Left hindlimb (tissue), 1 donor: ENCODE data around the gene OTOS.

Experiments used
- DNase-seq: peaks from one replicate; pipeline ENCODE4 v3.0.0-alpha.2; 2018

The OTOS gene

GRCh38 chr2:240135706-240136012, 4.8 kb downstream of the OTOS start:
- peak; percentile 53 for DNase-seq

- no peak for DNase-seq
Observed at GRCh38 chr2:240134956-240135520, 5.4 kb downstream of the OTOS start.

- DNase-seq: no peak
Observed at GRCh38 chr2:240134466-240134865, 6.0 kb downstream of the OTOS start.

- DNase-seq: no peak
Observed at GRCh38 chr2:240133401-240133800, 7.1 kb downstream of the OTOS start.

DNA sequence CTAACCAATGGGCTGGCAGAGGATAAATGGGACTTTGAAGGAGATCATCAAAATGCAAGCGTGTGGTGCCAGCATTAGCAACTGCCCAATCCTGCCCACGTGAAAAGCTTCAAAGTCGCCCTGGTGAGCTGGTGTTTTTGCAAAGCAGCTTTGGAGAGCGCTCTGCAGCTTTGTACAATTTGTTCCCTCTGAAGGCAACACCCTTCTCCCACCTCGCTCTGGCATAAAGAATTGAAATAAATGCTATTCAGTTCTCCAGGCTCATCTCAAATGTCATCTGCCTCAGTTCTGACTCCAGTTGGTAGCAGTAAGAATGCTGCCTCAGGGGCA, 7.8 kb downstream of the OTOS start:
- no peak for DNase-seq

DNA sequence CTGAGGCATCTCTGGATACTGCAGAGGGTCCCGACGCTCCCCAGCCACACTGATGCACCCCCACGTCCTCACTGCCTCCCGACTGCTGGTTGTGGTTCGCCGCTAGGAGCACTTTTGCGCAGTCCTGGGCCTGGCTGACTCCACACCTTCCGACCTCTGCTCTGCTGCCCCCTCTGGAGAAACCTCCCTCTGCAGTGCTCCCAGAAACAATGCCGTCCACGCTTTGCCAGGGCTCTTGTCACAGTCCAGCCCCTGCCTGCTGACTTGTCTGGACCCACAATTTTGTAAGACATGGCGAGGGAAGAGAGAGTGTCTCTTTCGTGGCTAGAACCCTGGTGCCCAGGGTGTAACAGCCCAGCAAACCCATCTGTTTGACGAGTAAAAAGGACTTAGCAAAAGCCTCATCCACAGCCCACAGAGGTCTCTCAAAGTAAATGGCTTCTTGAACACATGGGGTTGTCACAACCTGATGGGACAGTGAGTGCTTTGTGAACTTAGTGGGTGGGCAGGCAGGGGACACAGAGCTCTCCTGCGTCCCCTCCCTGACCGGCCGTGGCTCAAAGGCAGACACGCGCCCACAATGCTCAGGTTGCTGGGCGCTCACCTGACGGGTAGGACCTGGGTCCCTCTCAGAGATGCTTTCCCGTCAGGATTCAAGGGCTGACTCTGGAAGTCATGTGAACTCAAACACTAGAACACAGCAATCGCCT, 8.4 kb downstream of the OTOS start:
- DNase-seq: no peak

- no peak for DNase-seq
Observed at GRCh38 chr2:240131296-240131695, 9.2 kb downstream of the OTOS start.

DNA sequence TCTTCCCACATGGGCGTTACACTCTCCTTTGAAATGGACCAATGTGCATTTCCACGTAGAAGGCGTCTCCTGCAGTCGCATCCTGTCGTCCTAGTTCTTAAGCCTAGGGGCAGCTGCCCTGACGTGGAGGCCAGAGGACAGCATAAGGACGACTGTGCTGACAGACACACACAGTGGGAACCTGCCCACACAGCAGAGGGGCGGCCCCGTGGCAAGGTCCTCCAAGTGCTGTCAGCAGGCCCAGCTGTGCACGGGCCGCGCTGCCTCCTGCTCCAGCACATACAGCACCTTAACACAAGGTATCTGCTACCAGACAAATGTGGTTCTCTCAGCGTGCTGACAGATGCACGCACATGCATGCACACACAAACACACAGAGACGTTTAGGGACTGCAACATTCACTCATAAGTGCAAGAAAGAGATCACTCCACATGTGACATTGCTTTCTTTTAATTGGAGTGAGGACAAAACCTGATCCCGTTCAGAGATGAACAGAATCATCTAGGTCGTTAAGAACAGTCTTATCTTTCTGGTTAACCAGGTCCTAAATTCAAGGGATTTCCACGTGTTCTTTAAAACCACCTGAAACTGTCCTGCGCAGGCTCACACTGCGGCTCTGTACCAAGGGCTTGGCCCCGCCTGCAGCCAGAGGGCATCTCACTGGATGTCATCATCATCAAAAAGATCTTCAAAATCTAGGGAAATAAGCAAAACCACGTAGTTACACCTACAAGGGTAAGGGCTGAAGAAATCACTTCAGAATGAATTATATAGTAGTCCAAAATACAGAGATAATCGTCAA, 9.9 kb downstream of the OTOS start:
- DNase-seq: no peak

GRCh38 chr2:240129731-240130392, 10.6 kb downstream of the OTOS start:
- no peak for DNase-seq

DNA sequence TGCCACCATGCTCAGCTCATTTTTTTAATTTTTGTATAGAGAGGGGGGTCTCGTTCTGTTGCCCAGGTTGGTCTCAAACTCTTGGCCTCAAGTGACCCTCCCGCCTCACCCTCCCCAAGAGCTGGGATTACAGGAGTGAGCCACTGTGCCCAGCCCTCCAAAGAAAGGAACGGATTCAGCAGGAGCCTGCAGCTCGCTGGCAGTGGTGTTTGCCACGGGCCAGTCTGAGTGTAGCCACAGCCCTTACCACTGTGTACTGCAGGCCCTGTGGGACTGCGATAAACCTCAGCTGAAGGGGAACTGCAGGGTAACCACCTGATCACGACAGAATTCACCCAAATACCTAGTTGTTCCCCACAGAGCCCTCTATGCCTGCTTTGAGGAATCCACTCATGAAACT, 11.1 kb downstream of the OTOS start:
- DNase-seq: no peak

- no peak for DNase-seq
Observed at GRCh38 chr2:240128608-240129145, 11.8 kb downstream of the OTOS start.

DNA sequence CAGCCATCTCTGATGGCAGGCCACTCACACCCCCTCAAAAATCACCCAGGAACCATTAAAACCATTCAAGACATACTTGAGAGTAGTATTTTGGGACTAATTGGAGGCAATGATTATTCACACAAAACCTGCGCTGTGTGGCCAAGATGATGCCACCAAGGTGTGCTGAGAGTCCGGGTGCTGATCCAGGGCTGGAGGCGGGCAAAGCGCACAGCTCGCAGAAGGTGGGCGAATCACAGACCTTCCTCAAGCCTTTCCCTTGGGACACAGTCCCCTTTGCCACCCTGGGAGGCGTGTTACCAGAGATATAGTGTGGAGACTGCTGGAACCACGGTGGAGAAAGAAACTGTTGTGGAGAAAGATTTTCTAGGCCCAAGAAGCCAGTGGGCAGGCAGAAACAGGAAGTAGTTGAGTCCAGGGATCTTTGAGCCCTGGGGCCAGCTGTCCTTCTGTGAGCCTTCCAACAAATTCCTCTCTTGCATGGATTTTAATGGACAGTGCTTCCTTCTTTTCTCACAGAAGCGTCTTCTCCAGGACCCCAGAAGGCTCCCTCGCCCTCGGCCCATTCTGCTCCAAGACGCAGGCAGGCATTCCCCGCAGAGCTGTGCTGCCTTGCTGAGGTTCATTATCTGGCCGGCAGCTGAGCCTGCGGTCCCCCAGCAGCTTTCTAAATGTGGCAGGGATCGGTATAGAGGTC, 12.4 kb downstream of the OTOS start:
- DNase-seq: no peak

GRCh38 chr2:240127191-240127750, 13.2 kb downstream of the OTOS start:
- no peak for DNase-seq

DNA sequence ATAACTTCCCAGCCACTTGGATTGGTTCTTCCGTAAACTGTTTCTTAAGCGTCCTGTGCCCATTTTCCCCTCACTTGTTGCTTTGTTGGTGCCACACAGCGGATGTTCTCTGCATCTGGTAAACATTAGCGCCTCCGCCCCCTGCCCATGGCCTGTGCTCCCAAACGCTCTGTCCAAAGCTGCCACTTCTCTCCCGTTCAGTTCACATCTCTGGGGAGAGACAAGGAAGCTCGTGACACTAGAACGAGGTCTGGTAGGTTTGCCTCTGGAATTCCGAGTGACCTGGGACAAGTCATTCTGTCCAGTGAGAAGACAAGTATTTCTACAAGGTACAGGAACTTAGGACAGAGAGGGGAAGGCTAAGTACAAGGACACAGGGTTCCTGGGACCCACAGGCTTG, 13.7 kb downstream of the OTOS start:
- DNase-seq: no peak

- no peak for DNase-seq
Observed at GRCh38 chr2:240125742-240126141, 14.7 kb downstream of the OTOS start.

GRCh38 chr2:240124651-240125030, 15.8 kb downstream of the OTOS start:
- no peak for DNase-seq

DNA sequence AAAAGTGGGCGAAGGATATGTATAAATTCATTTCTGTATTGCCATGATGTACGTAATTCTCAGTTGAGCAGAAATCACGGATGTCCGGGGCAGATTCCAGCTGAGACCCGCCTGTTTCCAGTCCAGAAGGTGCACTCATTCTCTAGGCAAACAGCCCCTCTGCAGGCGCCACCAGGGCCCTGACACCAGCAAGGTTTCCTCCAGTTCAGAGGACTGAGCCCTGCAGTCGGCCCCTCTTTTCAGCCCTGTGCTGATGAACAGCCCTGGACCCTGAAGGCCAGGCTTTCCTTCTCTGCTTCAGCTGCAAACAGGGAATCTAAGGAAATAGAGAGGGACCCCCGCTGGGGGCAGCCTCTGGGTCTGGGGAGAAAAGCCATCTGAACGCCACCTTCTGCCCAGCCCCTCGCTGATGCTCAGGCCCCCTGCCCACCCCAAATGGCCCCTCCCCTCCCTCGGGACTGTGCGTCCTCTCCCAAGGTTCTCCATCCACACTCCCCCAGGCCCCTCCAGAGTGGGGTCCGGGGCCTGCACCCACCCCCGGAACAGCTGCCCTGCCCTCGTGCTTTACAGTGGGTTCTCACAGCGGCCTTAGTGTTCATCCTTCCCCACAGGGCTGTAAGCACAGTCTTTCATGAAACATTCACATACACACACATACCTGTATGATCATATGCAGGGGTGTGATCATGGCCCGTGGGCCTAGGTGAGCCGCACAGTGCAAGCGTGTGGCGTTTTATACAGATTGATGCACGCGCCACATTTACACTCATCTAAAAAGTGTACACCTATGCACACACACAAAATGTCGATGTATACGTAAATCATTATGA, 16.4 kb downstream of the OTOS start:
- DNase-seq: no peak

GRCh38 chr2:240121675-240122074, 18.8 kb downstream of the OTOS start:
- no peak for DNase-seq

DNA sequence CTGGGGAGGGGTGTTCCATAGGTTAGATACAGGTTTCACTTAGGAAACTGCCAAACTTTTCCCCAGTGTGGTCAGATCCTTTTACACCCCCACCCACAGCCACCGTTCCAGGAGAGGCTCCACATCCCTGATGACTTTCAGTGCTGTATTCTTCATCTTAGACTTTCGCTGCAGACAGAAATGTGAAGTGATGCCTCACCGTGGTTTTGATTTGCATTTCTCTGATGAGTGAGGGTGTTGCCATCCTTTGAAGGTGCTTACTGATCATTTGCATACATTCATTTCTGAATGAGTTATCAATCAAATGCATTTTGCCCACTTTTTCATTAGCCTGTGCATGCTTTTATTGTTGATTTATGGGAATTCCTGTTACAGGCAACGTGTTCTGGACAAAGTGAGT, 19.3 kb downstream of the OTOS start:
- DNase-seq: no peak

GRCh38 chr2:240114233-240114632, 26.2 kb downstream of the OTOS start:
- no peak for DNase-seq

DNA sequence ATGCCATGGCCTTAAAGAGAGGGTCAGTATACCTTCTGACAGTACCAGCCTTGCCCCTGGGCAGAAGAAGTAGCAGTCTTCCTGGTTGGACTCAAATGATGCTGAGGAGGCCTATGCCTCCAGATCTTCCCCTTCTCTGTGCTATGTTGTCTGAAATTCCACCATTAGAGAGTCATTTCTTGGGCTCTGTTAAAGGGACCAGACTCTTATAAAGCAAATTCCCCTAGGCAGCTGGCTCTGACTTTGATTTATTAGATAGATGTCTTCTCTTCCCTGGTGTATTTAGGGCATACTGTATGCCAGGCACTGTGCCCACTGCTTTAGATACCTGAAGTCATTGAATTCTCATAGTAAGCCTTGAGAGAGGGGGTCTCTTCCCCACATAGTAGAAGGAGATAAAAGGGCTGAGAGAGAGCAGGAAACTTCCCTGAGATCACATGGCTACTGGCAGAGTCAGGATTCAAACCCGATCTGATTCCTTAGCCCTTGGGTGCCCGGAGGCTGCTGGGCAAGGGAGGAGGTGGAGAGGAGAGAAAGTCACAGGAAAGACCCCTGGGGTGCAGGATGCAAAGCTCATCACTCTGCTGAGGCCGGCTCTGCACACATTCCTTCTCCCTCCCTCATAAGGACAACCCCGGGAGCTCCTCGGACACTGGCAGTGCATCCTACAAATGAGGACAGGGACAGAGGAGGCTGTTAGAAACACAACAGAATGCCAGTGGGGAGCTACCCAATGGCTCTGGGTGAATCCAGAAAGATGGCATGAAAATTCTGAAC, 27.4 kb downstream of the OTOS start:
- no peak for DNase-seq
